HL-60 (cell line): Measurements from ENCODE around the gene ARHGAP24.

ENCODE experiments used
- DNase-seq, 2 experiments: peaks; one replicate each; pipeline ENCODE4 v3.0.0-alpha.2; 2010 to 2020; ENCODE audit warnings: low read depth in 1 of 2, low spot score in 1 of 2
- H3K27ac ChIP-seq: fragments of 250-450 bp; sonication (Bioruptor Pico); replicated peaks from 2 replicates; pipeline ENCODE4 v1.5.1; 2020; ENCODE audit warnings: mild to moderate bottlenecking, moderate library complexity
- H3K27me3 ChIP-seq: fragments of 250-450 bp; sonication (Bioruptor Pico); 2 replicates; pipeline ENCODE4 v1.5.1; 2021; ENCODE audit warnings: mild to moderate bottlenecking, moderate library complexity; ENCODE audit not compliant: insufficient read depth, poor library complexity, severe bottlenecking
- H3K4me3 ChIP-seq: replicated peaks from 2 replicates; pipeline ENCODE4 v1.5.1; 2011; ENCODE audit warnings: mild to moderate bottlenecking, control low read depth, low read length; ENCODE audit not compliant: insufficient read depth
- GABPA ChIP-seq: IDR thresholded peaks from 2 replicates; pipeline ENCODE4 v1.6.1; 2012; ENCODE audit warnings: low read depth
- POLR2AphosphoS5 ChIP-seq: IDR thresholded peaks from 2 replicates; pipeline ENCODE4 v1.6.1; 2012; ENCODE audit warnings: low read depth
- REST ChIP-seq: IDR thresholded peaks from 2 replicates; pipeline ENCODE4 v1.6.1; 2012; ENCODE audit warnings: low read depth; ENCODE audit not compliant: insufficient replicate concordance
- SPI1 ChIP-seq: IDR thresholded peaks from 2 replicates; pipeline ENCODE4 v1.6.1; 2012; ENCODE audit warnings: low read depth, mild to moderate bottlenecking, borderline replicate concordance
- TF ChIP-seq, protein P1 (sequence below): IDR thresholded peaks from one replicate; pipeline ENCODE4 v1.5.1; 2011; ENCODE audit warnings: low read length, control low read depth, inconsistent platforms; ENCODE audit not compliant: insufficient read depth

Gene ARHGAP24

DNA sequence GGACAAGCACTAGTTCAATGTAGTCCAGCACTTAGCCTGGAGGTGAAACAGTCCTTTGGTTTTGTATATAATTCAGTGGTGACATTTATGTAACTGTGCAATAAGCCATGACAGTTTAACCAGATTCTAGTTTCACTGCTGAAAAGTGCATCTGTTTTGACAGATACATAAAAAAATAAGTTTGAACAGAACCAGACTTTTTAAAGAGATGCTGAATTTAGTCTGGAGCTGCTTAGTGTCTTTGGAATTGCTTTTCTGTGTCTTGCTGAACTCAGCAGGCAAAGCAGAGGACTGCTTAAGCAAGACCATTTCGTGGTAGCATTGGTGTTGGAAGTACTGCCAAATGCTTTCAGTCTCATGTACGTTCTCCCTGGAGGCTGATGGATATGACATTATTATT, 491.4 kb downstream of the ARHGAP24 start:
- no peak for DNase-seq
- Histone ChIP-seq H3K27ac (no peak overlapping the region), H3K4me3 (no peak overlapping the region), H3K27me3 (no peaks in the 10 kb centered on the region)
- TF ChIP-seq, protein P1, sequence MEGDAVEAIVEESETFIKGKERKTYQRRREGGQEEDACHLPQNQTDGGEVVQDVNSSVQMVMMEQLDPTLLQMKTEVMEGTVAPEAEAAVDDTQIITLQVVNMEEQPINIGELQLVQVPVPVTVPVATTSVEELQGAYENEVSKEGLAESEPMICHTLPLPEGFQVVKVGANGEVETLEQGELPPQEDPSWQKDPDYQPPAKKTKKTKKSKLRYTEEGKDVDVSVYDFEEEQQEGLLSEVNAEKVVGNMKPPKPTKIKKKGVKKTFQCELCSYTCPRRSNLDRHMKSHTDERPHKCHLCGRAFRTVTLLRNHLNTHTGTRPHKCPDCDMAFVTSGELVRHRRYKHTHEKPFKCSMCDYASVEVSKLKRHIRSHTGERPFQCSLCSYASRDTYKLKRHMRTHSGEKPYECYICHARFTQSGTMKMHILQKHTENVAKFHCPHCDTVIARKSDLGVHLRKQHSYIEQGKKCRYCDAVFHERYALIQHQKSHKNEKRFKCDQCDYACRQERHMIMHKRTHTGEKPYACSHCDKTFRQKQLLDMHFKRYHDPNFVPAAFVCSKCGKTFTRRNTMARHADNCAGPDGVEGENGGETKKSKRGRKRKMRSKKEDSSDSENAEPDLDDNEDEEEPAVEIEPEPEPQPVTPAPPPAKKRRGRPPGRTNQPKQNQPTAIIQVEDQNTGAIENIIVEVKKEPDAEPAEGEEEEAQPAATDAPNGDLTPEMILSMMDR: no peak
- no peak for TF ChIP-seq REST
- no peak for TF ChIP-seq GABPA
- TF ChIP-seq POLR2AphosphoS5: no peak

GRCh38 chr4:85967872-85968271, 492.9 kb downstream of the ARHGAP24 start:
- DNase-seq: no peak
- Histone ChIP-seq H3K27ac (no peak overlapping the region), H3K27me3 (no peaks in the 10 kb centered on the region), H3K4me3 (no peak overlapping the region)
- no peak for TF ChIP-seq GABPA

- H3K27ac ChIP-seq: no peak overlapping the region
- no peaks in the 10 kb centered on the region for H3K27me3 ChIP-seq
- no peak overlapping the region for H3K4me3 ChIP-seq
- DNase-seq: peak in 1 of 2 experiments; percentile 6
- TF ChIP-seq, protein P1: no peak
- TF ChIP-seq GABPA (no peak), SPI1 (no peak), POLR2AphosphoS5 (no peak), REST (no peak)
Measured at GRCh38 chr4:85968945-85969819, 494.2 kb downstream of the ARHGAP24 start.

DNA sequence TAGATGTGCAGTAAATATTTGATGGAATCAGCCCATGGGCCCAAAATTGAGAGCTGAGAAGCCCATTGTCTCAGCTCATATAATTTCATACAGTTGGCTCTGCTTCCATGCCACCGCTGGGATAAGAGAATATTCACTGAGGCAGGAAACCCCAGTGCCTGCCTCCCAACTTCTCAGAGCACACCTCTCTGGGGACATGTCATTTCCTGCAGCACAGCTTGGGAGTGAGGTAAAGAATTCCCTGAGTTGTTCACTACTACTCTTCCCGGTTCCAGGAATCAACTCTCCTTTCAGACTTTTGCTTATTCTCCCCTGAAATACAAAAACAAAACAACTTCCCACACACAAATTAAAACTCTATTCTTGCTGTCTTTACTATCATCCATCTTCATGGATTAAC, 495.6 kb downstream of the ARHGAP24 start:
- DNase-seq: no peak
- H3K27me3 ChIP-seq: no peaks in the 10 kb centered on the region
- H3K4me3 ChIP-seq: no peak overlapping the region
- TF ChIP-seq SPI1: no peak
- no peak for TF ChIP-seq GABPA
- TF ChIP-seq, protein P1: no peak
- no peak for TF ChIP-seq POLR2AphosphoS5
- no peak for TF ChIP-seq REST
- H3K27ac ChIP-seq: no peak overlapping the region
